ENCODE measurements around the gene COX5B. TPM values are rescaled to one million over a fixed set of nuclear protein-coding genes. Genes with fewer than 3 reads are reported as not detected.

COX5B gene
- total and polyA plus RNA-seq, 9 of the 15 experiments (the other 6 are each of a cell fraction or from before 2014, with no cell fraction given), result 154 to 1,424 (median 487) TPM

DNA sequence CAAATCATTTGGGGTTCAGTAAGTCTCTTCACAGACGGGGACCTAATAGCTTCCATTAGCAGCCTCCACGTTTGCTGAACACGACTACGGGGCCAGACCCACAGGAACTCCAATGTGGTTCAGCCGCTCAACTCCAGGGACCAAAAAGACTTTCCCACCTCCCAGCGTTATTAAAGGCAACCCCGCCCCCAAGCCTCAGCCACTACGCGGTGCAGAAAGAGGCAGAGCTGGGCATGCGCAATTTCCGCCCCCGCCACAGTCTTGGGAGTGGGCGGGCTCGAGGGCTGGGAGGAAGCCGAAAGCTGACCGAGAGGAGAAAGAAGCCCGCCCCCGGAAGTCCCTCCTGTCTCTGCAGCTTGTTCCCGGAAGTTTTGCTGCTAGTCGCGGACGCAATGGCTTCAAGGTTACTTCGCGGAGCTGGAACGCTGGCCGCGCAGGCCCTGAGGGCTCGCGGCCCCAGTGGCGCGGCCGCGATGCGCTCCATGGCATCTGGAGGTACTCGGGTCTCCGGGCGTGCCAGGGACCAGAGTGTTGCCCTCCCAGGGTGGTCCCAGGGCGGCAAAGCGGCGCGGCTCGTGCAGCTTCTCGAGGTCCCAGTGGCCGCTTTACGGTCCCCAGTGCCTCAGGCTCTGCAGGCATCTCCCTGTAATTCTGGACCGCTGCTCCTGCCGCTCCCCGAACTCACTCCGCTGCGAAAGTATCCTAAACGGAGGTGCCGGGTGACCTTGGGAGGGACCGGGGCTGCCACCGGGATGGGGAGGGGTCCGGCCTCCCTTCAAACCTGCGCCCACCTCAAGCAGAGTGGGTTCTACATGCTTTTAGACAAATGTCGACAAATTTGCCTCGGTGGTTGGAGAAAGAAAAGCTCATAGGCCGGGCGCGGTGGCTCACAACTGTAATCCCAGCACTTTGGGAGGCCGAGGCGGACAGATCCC, at the start of gene COX5B (continued):
- TF ChIP-seq, protein P1, sequence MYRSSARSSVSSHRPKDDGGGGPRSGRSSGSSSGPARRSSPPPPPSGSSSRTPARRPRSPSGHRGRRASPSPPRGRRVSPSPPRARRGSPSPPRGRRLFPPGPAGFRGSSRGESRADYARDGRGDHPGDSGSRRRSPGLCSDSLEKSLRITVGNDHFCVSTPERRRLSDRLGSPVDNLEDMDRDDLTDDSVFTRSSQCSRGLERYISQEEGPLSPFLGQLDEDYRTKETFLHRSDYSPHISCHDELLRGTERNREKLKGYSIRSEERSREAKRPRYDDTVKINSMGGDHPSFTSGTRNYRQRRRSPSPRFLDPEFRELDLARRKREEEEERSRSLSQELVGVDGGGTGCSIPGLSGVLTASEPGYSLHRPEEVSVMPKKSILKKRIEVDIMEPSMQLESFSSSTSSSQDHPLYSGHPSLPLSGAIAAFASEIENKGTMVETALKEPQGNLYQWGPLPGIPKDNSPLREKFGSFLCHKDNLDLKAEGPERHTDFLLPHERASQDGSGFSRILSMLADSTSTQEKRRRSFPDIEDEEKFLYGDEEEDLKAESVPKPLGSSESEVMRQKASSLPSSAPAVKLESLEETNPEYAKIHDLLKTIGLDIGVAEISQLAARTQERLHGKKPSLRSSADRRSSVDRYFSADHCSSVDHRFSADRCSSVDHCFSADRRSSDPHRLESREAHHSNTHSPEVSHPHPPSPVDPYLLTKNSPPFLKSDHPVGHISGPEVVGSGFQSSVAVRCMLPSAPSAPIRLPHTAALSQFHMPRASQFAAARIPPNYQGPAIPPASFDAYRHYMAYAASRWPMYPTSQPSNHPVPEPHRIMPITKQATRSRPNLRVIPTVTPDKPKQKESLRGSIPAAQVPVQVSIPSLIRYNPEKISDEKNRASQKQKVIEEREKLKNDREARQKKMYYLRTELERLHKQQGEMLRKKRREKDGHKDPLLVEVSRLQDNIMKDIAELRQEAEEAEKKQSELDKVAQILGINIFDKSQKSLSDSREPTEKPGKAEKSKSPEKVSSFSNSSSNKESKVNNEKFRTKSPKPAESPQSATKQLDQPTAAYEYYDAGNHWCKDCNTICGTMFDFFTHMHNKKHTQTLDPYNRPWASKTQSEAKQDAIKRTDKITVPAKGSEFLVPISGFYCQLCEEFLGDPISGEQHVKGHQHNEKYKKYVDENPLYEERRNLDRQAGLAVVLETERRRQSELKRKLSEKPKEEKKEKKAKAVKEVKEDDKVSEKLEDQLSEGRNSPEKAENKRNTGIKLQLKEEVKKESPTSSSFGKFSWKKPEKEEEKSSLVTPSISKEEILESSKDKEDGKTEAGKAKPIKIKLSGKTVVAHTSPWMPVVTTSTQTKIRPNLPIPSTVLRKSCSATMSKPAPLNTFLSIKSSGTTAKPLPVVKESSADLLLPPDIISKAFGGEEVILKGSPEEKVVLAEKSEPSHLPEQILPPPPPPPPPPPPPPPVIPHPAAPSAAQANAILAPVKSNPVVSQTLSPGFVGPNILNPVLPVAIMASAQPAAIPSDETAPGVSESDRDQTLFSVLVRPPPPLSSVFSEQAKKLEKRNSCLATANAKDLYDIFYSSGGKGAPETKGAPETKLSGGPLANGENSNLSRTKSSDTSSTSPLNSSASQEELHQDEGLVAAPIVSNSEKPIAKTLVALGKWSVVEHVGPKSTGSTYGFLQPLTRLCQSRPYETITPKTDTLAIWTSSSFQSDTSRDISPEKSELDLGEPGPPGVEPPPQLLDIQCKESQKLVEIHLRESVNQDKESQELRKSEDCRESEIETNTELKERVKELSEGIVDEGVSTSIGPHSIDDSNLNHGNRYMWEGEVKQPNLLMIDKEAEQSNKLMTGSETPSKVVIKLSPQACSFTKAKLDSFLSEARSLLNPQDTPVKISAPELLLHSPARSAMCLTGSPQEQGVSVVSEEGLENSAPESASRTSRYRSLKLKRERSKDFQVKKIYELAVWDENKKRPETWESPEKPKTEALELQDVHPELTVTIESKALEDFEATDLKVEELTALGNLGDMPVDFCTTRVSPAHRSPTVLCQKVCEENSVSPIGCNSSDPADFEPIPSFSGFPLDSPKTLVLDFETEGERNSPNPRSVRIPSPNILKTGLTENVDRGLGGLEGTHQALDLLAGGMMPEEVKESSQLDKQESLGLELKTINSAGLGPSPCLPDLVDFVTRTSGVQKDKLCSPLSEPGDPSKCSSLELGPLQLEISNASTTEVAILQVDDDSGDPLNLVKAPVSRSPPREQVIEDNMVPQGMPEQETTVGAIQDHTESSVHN (IDR thresholded peaks at IDR 0.05; ENCODE audit: borderline replicate concordance in 1 of 2, low read depth in 1 of 2), result no peak
- TF ChIP-seq ZNF76 (CRISPR knock-in tag; IDR thresholded peaks at IDR 0.05; ENCODE audit: borderline replicate concordance), result no peak
- TF ChIP-seq, protein P2, sequence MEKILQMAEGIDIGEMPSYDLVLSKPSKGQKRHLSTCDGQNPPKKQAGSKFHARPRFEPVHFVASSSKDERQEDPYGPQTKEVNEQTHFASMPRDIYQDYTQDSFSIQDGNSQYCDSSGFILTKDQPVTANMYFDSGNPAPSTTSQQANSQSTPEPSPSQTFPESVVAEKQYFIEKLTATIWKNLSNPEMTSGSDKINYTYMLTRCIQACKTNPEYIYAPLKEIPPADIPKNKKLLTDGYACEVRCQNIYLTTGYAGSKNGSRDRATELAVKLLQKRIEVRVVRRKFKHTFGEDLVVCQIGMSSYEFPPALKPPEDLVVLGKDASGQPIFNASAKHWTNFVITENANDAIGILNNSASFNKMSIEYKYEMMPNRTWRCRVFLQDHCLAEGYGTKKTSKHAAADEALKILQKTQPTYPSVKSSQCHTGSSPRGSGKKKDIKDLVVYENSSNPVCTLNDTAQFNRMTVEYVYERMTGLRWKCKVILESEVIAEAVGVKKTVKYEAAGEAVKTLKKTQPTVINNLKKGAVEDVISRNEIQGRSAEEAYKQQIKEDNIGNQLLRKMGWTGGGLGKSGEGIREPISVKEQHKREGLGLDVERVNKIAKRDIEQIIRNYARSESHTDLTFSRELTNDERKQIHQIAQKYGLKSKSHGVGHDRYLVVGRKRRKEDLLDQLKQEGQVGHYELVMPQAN (IDR thresholded peaks at IDR 0.05; ENCODE audit: borderline replicate concordance), result peak; percentile 60
- TF ChIP-seq SAP30 (IDR thresholded peaks at IDR 0.05; ENCODE audit: borderline replicate concordance, insufficient read depth, low read depth, low read length, poor library complexity, severe bottlenecking), result peak; percentile 39
- no peak for TF ChIP-seq BMI1 (IDR thresholded peaks at IDR 0.05; ENCODE audit: low read length)
- TF ChIP-seq HDGF (IDR thresholded peaks at IDR 0.05), result no peak
- no peak for TF ChIP-seq BRF1 (IDR thresholded peaks at IDR 0.05; ENCODE audit: borderline replicate concordance, extremely low read depth, insufficient read length)
- TF ChIP-seq SP2 (IDR thresholded peaks at IDR 0.05; ENCODE audit: extremely low read depth, low read depth, low read length, poor library complexity, severe bottlenecking), result peak; percentile 32
- TF ChIP-seq SMC3 (conservative IDR thresholded peaks at IDR 0.05; ENCODE audit: insufficient read depth, low read depth, low read length), result no peak
- TF ChIP-seq ZBTB17 (CRISPR knock-in tag; IDR thresholded peaks at IDR 0.05), result no peak
- TF ChIP-seq HMGN3 (IDR thresholded peaks at IDR 0.05; ENCODE audit: borderline replicate concordance, extremely low read depth, insufficient read length, low read depth, low read length), result peak; percentile 84
- no peak for TF ChIP-seq GABPB2 (CRISPR knock-in tag; conservative IDR thresholded peaks at IDR 0.05)
- peak; percentile 76 for TF ChIP-seq MEIS2 (IDR thresholded peaks at IDR 0.05; ENCODE audit: partially characterized antibody)
- peak; percentile 18; the same call in 1 of the 2 replicates for TF ChIP-seq ZBTB7A (IDR thresholded peaks at IDR 0.05; ENCODE audit: borderline replicate concordance, control insufficient read depth, low read depth, low read length)
- 0 out of 2 replicates have a peak, but pooled peaks have one; percentile 33 for TF ChIP-seq LEF1 (IDR thresholded peaks at IDR 0.05)
- no peak for TF ChIP-seq ZNF3 (CRISPR knock-in tag; IDR thresholded peaks at IDR 0.05)

Data from K562 (cell line).